ENCODE results near the gene TCFL5. TPM values are rescaled to one million over a fixed set of nuclear protein-coding genes. Genes with fewer than 3 reads are reported as not detected.
A peak's percentile ranks its signal among the peaks of the same experiment; 100 is the strongest.

TCFL5 gene
- polyA plus RNA-seq, 3 donors, result 0.38 to 3.5 (median 0.89) TPM

DNA sequence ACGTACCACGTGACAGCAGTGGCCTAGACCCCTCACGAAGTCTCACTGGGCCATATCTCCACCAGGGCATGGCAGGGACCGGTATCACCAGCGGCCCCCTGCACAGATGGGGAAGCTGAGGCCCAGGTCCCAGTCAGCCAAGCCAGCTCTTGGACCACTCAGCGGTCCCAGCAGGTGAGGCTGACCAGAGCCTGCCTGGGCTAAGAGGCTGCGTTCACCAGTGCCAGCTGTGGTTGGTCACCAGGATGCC, 67.9 kb downstream of the TCFL5 start:
- H3K79me2 ChIP-seq (ENCODE audit: insufficient read depth, low read length), result peaks cover 14% of the 10 kb centered on the region
- H2AFZ ChIP-seq (ENCODE audit: insufficient read depth, low read depth, low read length, poor library complexity, severe bottlenecking), result peak overlapping the region; percentile 61
- H3K4me3 ChIP-seq (replicated peaks in 1 of 3; ENCODE audit: low read depth in 2 of 3, low read length in 3 of 3), result peak overlapping the region in 2 of 3 experiments; percentile 25 to 61
- Mint-ChIP-seq H3K36me3 (peaks cover 7 to 11% of the 10 kb centered on the region in 2 donors), H3K27me3 (ENCODE audit: low read depth in 3 of 3) (peaks cover 0 to 1% (median 0%) of the 10 kb centered on the region in 3 donors), H3K27ac (peak overlapping the region; percentile 91 to 99 (median 94)), H3K4me1 (peaks cover 41% of the 10 kb centered on the region), H3K9me3 (no peaks in the 10 kb centered on the region), H3K4me3 (peak overlapping the region; percentile 58 to 76)
- WGBS (ENCODE audit: insufficient coverage), result 71% methylated on average over 7 of the region's 7 CpGs
- no peaks in the 10 kb centered on the region for H3K27me3 ChIP-seq (ENCODE audit: control insufficient read depth in 2 of 2, insufficient read depth in 2 of 2, low read length in 2 of 2)
- peaks cover 13% of the 10 kb centered on the region for H4K20me1 ChIP-seq (ENCODE audit: insufficient read depth, low read length)
- peaks cover 0 to 6% of the 10 kb centered on the region in 2 donors for H3K36me3 ChIP-seq (replicated peaks in 1 of 2; ENCODE audit: control insufficient read depth in 1 of 2, insufficient read depth in 2 of 2, low read length in 2 of 2)
- DNase-seq, result no peak
- no peaks in the 10 kb centered on the region for H3K9me3 ChIP-seq (replicated peaks in 1 of 2; ENCODE audit: control insufficient read depth in 1 of 2, insufficient read depth in 1 of 2, low read length in 2 of 2)
- peak overlapping the region; percentile 63 for H3K9ac ChIP-seq (ENCODE audit: insufficient read depth, low read length, poor library complexity, severe bottlenecking)
- intact Hi-C loops (cut with micrococcal nuclease), result loop anchor here (2.0 to 10.0 kb wide), 7 partner anchors 51 to 389 kb away; partner anchors contain the start of genes CABLES2 (in 1 of the 2) and DIDO1 (in 1 of the 2)
- no peak for TF ChIP-seq CTCF (IDR thresholded peaks at IDR 0.05)
- H3K4me1 ChIP-seq (ENCODE audit: control insufficient read depth in 1 of 2, insufficient read depth in 2 of 2, low read length in 2 of 2), result peaks cover 44 to 54% of the 10 kb centered on the region in 2 donors
- peak overlapping the region; percentile 72 for H3K4me2 ChIP-seq (replicated peaks; ENCODE audit: extremely low read depth, low read length, poor library complexity, severe bottlenecking)
- peak overlapping the region; percentile 86 to 94 for H3K27ac ChIP-seq (ENCODE audit: low read depth in 1 of 2, low read length in 2 of 2)

DNA sequence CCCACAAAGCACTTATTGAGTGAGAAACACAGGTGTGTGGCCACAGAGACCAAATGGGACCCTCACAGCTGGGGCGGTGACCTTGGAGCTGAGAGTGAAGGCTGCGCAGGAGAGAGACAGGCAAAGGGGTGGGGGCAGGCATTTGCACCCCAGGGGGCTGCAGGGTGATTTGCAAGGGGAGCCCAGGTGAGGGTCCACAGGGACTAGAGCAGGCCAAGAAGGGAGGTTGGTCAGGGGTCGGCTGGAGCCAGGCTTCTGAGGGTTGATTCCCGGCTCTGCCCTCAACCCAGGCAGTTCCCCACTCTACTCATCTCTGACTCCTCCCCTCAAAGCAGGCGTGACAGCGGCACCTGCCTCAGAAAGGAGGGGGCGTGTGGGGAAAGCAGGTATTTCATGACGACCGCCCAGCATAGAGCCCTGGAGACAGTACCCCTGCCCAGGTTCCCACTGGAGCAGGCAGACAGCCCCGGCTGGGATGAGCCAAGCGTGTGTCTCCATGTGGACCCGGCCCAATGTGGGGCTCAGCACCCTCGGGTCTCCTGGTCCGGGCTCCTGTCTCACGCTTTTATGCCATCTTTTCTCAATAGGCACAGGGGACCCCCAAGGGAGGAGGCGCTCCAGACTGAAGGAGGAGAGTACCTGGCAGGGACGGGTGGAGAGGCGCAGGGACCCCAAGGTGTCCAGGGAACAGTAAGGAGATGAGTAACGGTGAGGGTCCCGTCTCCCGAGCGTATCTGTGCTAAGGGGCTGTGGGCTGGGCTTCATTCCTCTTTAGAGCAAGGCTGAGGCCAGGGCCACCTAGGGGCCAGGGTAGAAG, 68.5 kb downstream of the TCFL5 start:
- Mint-ChIP-seq H3K4me1 (peaks cover 41% of the 10 kb centered on the region), H3K9me3 (peaks cover 0 to under 1% (median 0%) of the 10 kb centered on the region in 7 donors), H3K36me3 (peaks cover 4 to 6% of the 10 kb centered on the region in 2 donors), H3K27ac (peak overlapping the region; percentile 85 to 99 (median 94)), H3K27me3 (ENCODE audit: low read depth in 3 of 3) (peaks cover 0 to 1% (median 0%) of the 10 kb centered on the region in 3 donors), H3K4me3 (peak overlapping the region in 1 of 2 donors; percentile 13)
- Histone ChIP-seq H3K36me3 (replicated peaks in 1 of 2; ENCODE audit: control insufficient read depth in 1 of 2, insufficient read depth in 2 of 2, low read length in 2 of 2) (peaks cover 0 to under 1% of the 10 kb centered on the region in 2 donors), H3K4me1 (ENCODE audit: control insufficient read depth in 1 of 2, insufficient read depth in 2 of 2, low read length in 2 of 2) (peaks cover 43 to 54% of the 10 kb centered on the region in 2 donors), H3K4me3 (replicated peaks in 1 of 3; ENCODE audit: low read depth in 2 of 3, low read length in 3 of 3) (peak overlapping the region in 1 of 3 experiments; percentile 61), H3K27ac (ENCODE audit: low read depth in 1 of 2, low read length in 2 of 2) (peak overlapping the region; percentile 86 to 94), H3K79me2 (ENCODE audit: insufficient read depth, low read length) (peaks cover 13% of the 10 kb centered on the region), H3K9ac (ENCODE audit: insufficient read depth, low read length, poor library complexity, severe bottlenecking) (no peak overlapping the region), H2AFZ (ENCODE audit: insufficient read depth, low read depth, low read length, poor library complexity, severe bottlenecking) (no peak overlapping the region), H3K27me3 (ENCODE audit: control insufficient read depth in 2 of 2, insufficient read depth in 2 of 2, low read length in 2 of 2) (no peaks in the 10 kb centered on the region), H3K4me2 (replicated peaks; ENCODE audit: extremely low read depth, low read length, poor library complexity, severe bottlenecking) (peak overlapping the region; percentile 72), H4K20me1 (ENCODE audit: insufficient read depth, low read length) (peaks cover 12% of the 10 kb centered on the region), H3K9me3 (replicated peaks in 1 of 2; ENCODE audit: control insufficient read depth in 1 of 2, insufficient read depth in 1 of 2, low read length in 2 of 2) (no peaks in the 10 kb centered on the region)
- DNase-seq, result no peak
- TF ChIP-seq CTCF (IDR thresholded peaks at IDR 0.05), result no peak
- intact Hi-C loops (cut with micrococcal nuclease), result loop anchor here (2.0 to 10.0 kb wide), 7 partner anchors 51 to 388 kb away; partner anchors contain the start of genes CABLES2 (in 1 of the 2) and DIDO1 (in 1 of the 2)
- 97% methylated on average over 19 of the region's 22 CpGs for WGBS (ENCODE audit: insufficient coverage)

Data from CD14-positive monocyte (primary cell).